Measurements from ENCODE around the gene OSBPL5.

Gene OSBPL5

GRCh38 chr11:3148990-3149851, 15.9 kb downstream of the OSBPL5 start:
- no peak for DNase-seq (ENCODE audit: low read depth in 2 of 2)

GRCh38 chr11:3148255-3148989, 16.7 kb downstream of the OSBPL5 start:
- DNase-seq (ENCODE audit: low read depth in 2 of 2): no peak

- no peak for DNase-seq (ENCODE audit: low read depth in 2 of 2)
These were observed 17.5 kb downstream of the OSBPL5 start for GRCh38 chr11:3147626-3148025.

GRCh38 chr11:3147257-3147619, 17.9 kb downstream of the OSBPL5 start:
- DNase-seq (ENCODE audit: low read depth in 2 of 2): no peak

- no peak for DNase-seq (ENCODE audit: low read depth in 2 of 2)
These were observed 18.4 kb downstream of the OSBPL5 start for GRCh38 chr11:3146612-3147256.

- no peak for DNase-seq (ENCODE audit: low read depth in 2 of 2)
These were observed 19.9 kb downstream of the OSBPL5 start for GRCh38 chr11:3145206-3145520.

- DNase-seq (ENCODE audit: low read depth in 2 of 2): no peak
These were observed 20.6 kb downstream of the OSBPL5 start for GRCh38 chr11:3144296-3145205.

- no peak for DNase-seq (ENCODE audit: low read depth in 2 of 2)
These were observed 21.8 kb downstream of the OSBPL5 start for GRCh38 chr11:3143136-3143880.

- DNase-seq (ENCODE audit: low read depth in 2 of 2): no peak
These were observed 24.9 kb downstream of the OSBPL5 start for GRCh38 chr11:3140291-3140603.

GRCh38 chr11:3139481-3140290, 25.4 kb downstream of the OSBPL5 start:
- DNase-seq (ENCODE audit: low read depth in 2 of 2): no peak

GRCh38 chr11:3139086-3139440, 26.0 kb downstream of the OSBPL5 start:
- no peak for DNase-seq (ENCODE audit: low read depth in 2 of 2)

GRCh38 chr11:3138178-3139085, 26.7 kb downstream of the OSBPL5 start:
- no peak for DNase-seq (ENCODE audit: low read depth in 2 of 2)

- no peak for DNase-seq (ENCODE audit: low read depth in 2 of 2)
These were observed 27.5 kb downstream of the OSBPL5 start for GRCh38 chr11:3137486-3138177.

- DNase-seq (ENCODE audit: low read depth in 2 of 2): peak in 1 of 2 donors; percentile 11
These were observed 28.3 kb downstream of the OSBPL5 start for GRCh38 chr11:3136546-3137455.

GRCh38 chr11:3135481-3136440, 29.3 kb downstream of the OSBPL5 start:
- DNase-seq (ENCODE audit: low read depth in 2 of 2): peak in 1 of 2 donors; percentile 14

All from stimulated activated CD8-positive, alpha-beta memory T cell treated with anti-CD3 and anti-CD28 coated beads, Interleukin-7, amount 100 ng/mL, for 4 hours (primary cell).